ENCODE results near the gene SPSB1.

Gene SPSB1

GRCh38 chr1:9300573-9300972 is 7.9 kb downstream of the SPSB1 start:
- no peak for DNase-seq (ENCODE audit: low spot score)

- DNase-seq (ENCODE audit: low spot score) = peak; percentile 86
These were observed 10.2 kb downstream of the SPSB1 start for GRCh38 chr1:9302745-9303524.

GRCh38 chr1:9303916-9304315 is 11.2 kb downstream of the SPSB1 start:
- DNase-seq (ENCODE audit: low spot score) = no peak

- no peak for DNase-seq (ENCODE audit: low spot score)
These were observed 12.5 kb downstream of the SPSB1 start for GRCh38 chr1:9305216-9305615.

- DNase-seq (ENCODE audit: low spot score) = no peak
These were observed 13.3 kb downstream of the SPSB1 start for GRCh38 chr1:9306006-9306405.

GRCh38 chr1:9307303-9307702 is 14.6 kb downstream of the SPSB1 start:
- no peak for DNase-seq (ENCODE audit: low spot score)

GRCh38 chr1:9308236-9308785 is 15.6 kb downstream of the SPSB1 start:
- no peak for DNase-seq (ENCODE audit: low spot score)

GRCh38 chr1:9309080-9309479 is 16.4 kb downstream of the SPSB1 start:
- no peak for DNase-seq (ENCODE audit: low spot score)

GRCh38 chr1:9309991-9310390 is 17.3 kb downstream of the SPSB1 start:
- DNase-seq (ENCODE audit: low spot score) = no peak

GRCh38 chr1:9311029-9311428 is 18.3 kb downstream of the SPSB1 start:
- no peak for DNase-seq (ENCODE audit: low spot score)

GRCh38 chr1:9311479-9311878 is 18.8 kb downstream of the SPSB1 start:
- DNase-seq (ENCODE audit: low spot score) = no peak

- DNase-seq (ENCODE audit: low spot score) = no peak
These were observed 19.6 kb downstream of the SPSB1 start for GRCh38 chr1:9312168-9312720.

- DNase-seq (ENCODE audit: low spot score) = no peak
These were observed 20.9 kb downstream of the SPSB1 start for GRCh38 chr1:9313576-9313975.

GRCh38 chr1:9314111-9314510 is 21.4 kb downstream of the SPSB1 start:
- no peak for DNase-seq (ENCODE audit: low spot score)

GRCh38 chr1:9314711-9315379 is 22.2 kb downstream of the SPSB1 start:
- no peak for DNase-seq (ENCODE audit: low spot score)

- peak; percentile 51 for DNase-seq (ENCODE audit: low spot score)
These were observed 22.9 kb downstream of the SPSB1 start for GRCh38 chr1:9315411-9316079.

GRCh38 chr1:9316080-9316444 is 23.4 kb downstream of the SPSB1 start:
- no peak for DNase-seq (ENCODE audit: low spot score)

- no peak for DNase-seq (ENCODE audit: low spot score)
These were observed 23.8 kb downstream of the SPSB1 start for GRCh38 chr1:9316512-9316911.

- no peak for DNase-seq (ENCODE audit: low spot score)
These were observed 24.4 kb downstream of the SPSB1 start for GRCh38 chr1:9317072-9317471.

- DNase-seq (ENCODE audit: low spot score) = no peak
These were observed 25.1 kb downstream of the SPSB1 start for GRCh38 chr1:9317591-9318417.

GRCh38 chr1:9319208-9319788 is 26.6 kb downstream of the SPSB1 start:
- no peak for DNase-seq (ENCODE audit: low spot score)
